B cell (primary cell): Measurements from ENCODE around the gene UBAC2.

Source experiments
- CTCF ChIP-seq: fragments of 200-600 bp; IDR thresholded peaks from one replicate; pipeline ENCODE4 v1.8.0; 2022; ENCODE audit warnings: antibody characterized with exemption, mild to moderate bottlenecking
- EZH2 ChIP-seq: IDR thresholded peaks from 2 replicates; pipeline ENCODE4 v1.6.1; 2012; ENCODE audit warnings: borderline replicate concordance, low read depth, mild to moderate bottlenecking, moderate library complexity, low read length; ENCODE audit not compliant: insufficient read depth, poor library complexity, severe bottlenecking

GRCh38 chr13:99350191-99350590 lies 149.5 kb downstream of the UBAC2 start:
- TF ChIP-seq CTCF (no peak), EZH2 (no peak)
